GM12892 (cell line): ENCODE data around the gene ARID3A.

Source experiments
- POLR2A ChIP-seq: IDR thresholded peaks from 2 replicates; pipeline ENCODE4 v1.6.1; 2011; ENCODE audit warnings: low read depth, low read length, control low read depth
- POLR2AphosphoS5 ChIP-seq: IDR thresholded peaks from 2 replicates; pipeline ENCODE4 v1.6.1; 2011; ENCODE audit warnings: low read depth, low read length, control low read depth
- TAF1 ChIP-seq: IDR thresholded peaks from 2 replicates; pipeline ENCODE4 v1.6.1; 2011; ENCODE audit warnings: low read depth, mild to moderate bottlenecking, control low read depth, low read length, borderline replicate concordance

GRCh38 chr19:906480-906879 lies 19.4 kb upstream of the ARID3A start:
- TF ChIP-seq POLR2AphosphoS5 (no peak), TAF1 (no peak), POLR2A (no peak)
